Measurements from ENCODE around the gene BRDT. TPM values are rescaled to one million over a fixed set of nuclear protein-coding genes. Genes with fewer than 3 reads are reported as not detected.
A peak's percentile ranks its signal among the peaks of the same experiment; 100 is the strongest.

The BRDT gene
- total RNA-seq = not detected
- 0.07 TPM for total RNA-seq (2013)

- TF ChIP-seq CTCF (IDR thresholded peaks at IDR 0.05) = no peak
- H3K36me3 Mint-ChIP-seq = no peaks in the 10 kb centered on the region
- Histone ChIP-seq H3K4me1 (ENCODE audit: control insufficient read depth, insufficient read depth, low read length) (peaks cover 19% of the 10 kb centered on the region), H3K4me3 (ENCODE audit: low read length) (peak within 1 kb of the TSS; percentile 8), H3K27ac (ENCODE audit: low read length) (peak within 1 kb of the TSS; percentile 78), H3K27me3 (ENCODE audit: control insufficient read depth, insufficient read depth, low read length) (no peaks in the 10 kb centered on the region), H3K36me3 (ENCODE audit: control insufficient read depth, insufficient read depth, low read length) (no peaks in the 10 kb centered on the region), H3K9me3 (ENCODE audit: control insufficient read depth, insufficient read depth, low read length) (no peaks in the 10 kb centered on the region)
- peak within 1 kb of the TSS; percentile 87 for H3K4me3 Mint-ChIP-seq
- WGBS (ENCODE audit: insufficient coverage) = 93% methylated on average over 23 of the region's 23 CpGs
- H3K4me1 Mint-ChIP-seq = peaks cover 15 to 26% of the 10 kb centered on the region in 2 donors
- H3K9me3 Mint-ChIP-seq = no peaks in the 10 kb centered on the region
- peaks cover 0 to 5% of the 10 kb centered on the region in 2 donors for H3K27me3 Mint-ChIP-seq (ENCODE audit: low read depth in 2 of 2)
- intact Hi-C loops (cut with micrococcal nuclease) = no loop called here
- peak within 1 kb of the TSS; percentile 70 to 81 for H3K27ac Mint-ChIP-seq
- no peak for ATAC-seq
- no peak for DNase-seq
Observed at GRCh38 chr1:91949356-91949699, at the start of gene BRDT. BRDT (plus strand) TSS chr1:91949401; CDS start chr1:91962755, 13,354 bp downstream.

DNA sequence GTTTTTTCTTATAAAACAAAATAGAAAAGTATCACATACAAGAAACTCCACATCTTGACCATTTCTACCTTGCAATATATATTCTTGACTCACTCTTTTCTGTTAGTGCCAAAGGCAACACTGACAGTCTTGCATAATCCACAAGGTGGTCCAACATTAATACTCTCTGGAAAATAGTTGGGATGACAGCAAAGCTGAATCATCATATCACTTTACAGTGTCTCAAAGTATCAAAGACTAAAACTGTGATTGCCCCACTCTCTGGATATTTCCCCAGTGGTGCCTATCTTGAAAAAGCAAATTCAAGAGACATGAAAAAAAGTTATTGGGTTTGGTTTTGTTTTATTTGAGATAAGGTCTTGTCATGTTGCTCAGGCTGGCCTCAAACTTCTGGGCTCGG is 48.6 kb upstream of the BRDT start:
- Mint-ChIP-seq H3K9me3 (no peaks in the 10 kb centered on the region), H3K27me3 (ENCODE audit: low read depth in 2 of 2) (peaks cover 0 to 2% of the 10 kb centered on the region in 2 donors), H3K4me1 (peaks cover 10 to 13% of the 10 kb centered on the region in 2 donors), H3K4me3 (no peak overlapping the region), H3K36me3 (no peaks in the 10 kb centered on the region), H3K27ac (no peak overlapping the region)
- 95% methylated on average over 1 of the region's 1 CpG for WGBS (ENCODE audit: insufficient coverage)
- TF ChIP-seq CTCF (IDR thresholded peaks at IDR 0.05) = no peak
- no peaks in the 10 kb centered on the region for H3K36me3 ChIP-seq (ENCODE audit: control insufficient read depth, insufficient read depth, low read length)
- intact Hi-C loops (cut with micrococcal nuclease) = no loop called here
- H3K4me3 ChIP-seq (ENCODE audit: low read length) = no peak overlapping the region
- H3K9me3 ChIP-seq (ENCODE audit: control insufficient read depth, insufficient read depth, low read length) = no peaks in the 10 kb centered on the region
- H3K4me1 ChIP-seq (ENCODE audit: control insufficient read depth, insufficient read depth, low read length) = no peaks in the 10 kb centered on the region
- no peak overlapping the region for H3K27ac ChIP-seq (ENCODE audit: low read length)
- H3K27me3 ChIP-seq (ENCODE audit: control insufficient read depth, insufficient read depth, low read length) = no peaks in the 10 kb centered on the region
- no peak for ATAC-seq
- no peak for DNase-seq

- no peak overlapping the region for H3K4me3 Mint-ChIP-seq
- no peaks in the 10 kb centered on the region for H3K36me3 ChIP-seq (ENCODE audit: control insufficient read depth, insufficient read depth, low read length)
- H3K4me1 Mint-ChIP-seq = peaks cover 3 to 6% of the 10 kb centered on the region in 2 donors
- H3K9me3 Mint-ChIP-seq = no peaks in the 10 kb centered on the region
- no peak for TF ChIP-seq CTCF (IDR thresholded peaks at IDR 0.05)
- H3K9me3 ChIP-seq (ENCODE audit: control insufficient read depth, insufficient read depth, low read length) = no peaks in the 10 kb centered on the region
- no peaks in the 10 kb centered on the region for H3K36me3 Mint-ChIP-seq
- H3K4me1 ChIP-seq (ENCODE audit: control insufficient read depth, insufficient read depth, low read length) = no peaks in the 10 kb centered on the region
- intact Hi-C loops (cut with micrococcal nuclease) = no loop called here
- no peak overlapping the region for H3K27ac Mint-ChIP-seq
- no peak overlapping the region for H3K27ac ChIP-seq (ENCODE audit: low read length)
- peaks cover 0 to 2% of the 10 kb centered on the region in 2 donors for H3K27me3 Mint-ChIP-seq (ENCODE audit: low read depth in 2 of 2)
- DNase-seq = no peak
- no peaks in the 10 kb centered on the region for H3K27me3 ChIP-seq (ENCODE audit: control insufficient read depth, insufficient read depth, low read length)
- ATAC-seq = no peak
- no peak overlapping the region for H3K4me3 ChIP-seq (ENCODE audit: low read length)
Observed at GRCh38 chr1:91901231-91901630, 48.0 kb upstream of the BRDT start.

DNA sequence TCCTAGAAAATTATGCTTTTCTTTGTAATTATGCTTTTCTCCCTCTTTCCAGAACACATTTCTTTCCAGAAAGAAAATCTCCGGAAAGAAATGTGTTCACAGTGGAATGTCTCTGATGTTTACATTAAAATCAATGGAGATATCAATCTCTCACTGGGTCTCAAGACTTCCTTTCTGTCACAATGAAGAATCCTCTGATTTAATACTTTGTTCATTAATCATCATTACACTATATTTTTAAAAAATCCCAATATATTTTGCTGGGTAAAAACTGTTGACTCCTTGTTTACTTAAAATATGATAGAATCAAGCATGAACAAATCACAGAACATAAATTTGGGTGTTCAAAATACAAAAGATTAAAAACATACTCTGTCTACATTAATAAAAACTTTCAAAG is 36.9 kb upstream of the BRDT start:
- no peak overlapping the region for H3K27ac ChIP-seq (ENCODE audit: low read length)
- no peak for TF ChIP-seq CTCF (IDR thresholded peaks at IDR 0.05)
- H3K4me1 ChIP-seq (ENCODE audit: control insufficient read depth, insufficient read depth, low read length) = no peaks in the 10 kb centered on the region
- no peak overlapping the region for H3K4me3 ChIP-seq (ENCODE audit: low read length)
- Mint-ChIP-seq H3K4me3 (no peak overlapping the region), H3K27me3 (ENCODE audit: low read depth in 2 of 2) (no peaks in the 10 kb centered on the region), H3K4me1 (no peaks in the 10 kb centered on the region), H3K9me3 (no peaks in the 10 kb centered on the region), H3K36me3 (no peaks in the 10 kb centered on the region), H3K27ac (no peak overlapping the region)
- DNase-seq (no peak), ATAC-seq (no peak)
- no CpG with 5 or more reads among the region's 1 CpG for WGBS (ENCODE audit: insufficient coverage)
- H3K9me3 ChIP-seq (ENCODE audit: control insufficient read depth, insufficient read depth, low read length) = no peaks in the 10 kb centered on the region
- no peaks in the 10 kb centered on the region for H3K27me3 ChIP-seq (ENCODE audit: control insufficient read depth, insufficient read depth, low read length)
- no peaks in the 10 kb centered on the region for H3K36me3 ChIP-seq (ENCODE audit: control insufficient read depth, insufficient read depth, low read length)
- intact Hi-C loops (cut with micrococcal nuclease) = no loop called here
